HG02943 (cell line): ENCODE measurements around the gene DAZAP1.

Experiments used
- ATAC-seq: cut with Tn5 transposase; IDR thresholded peaks from one replicate; pipeline ENCODE4 v1.9.1; 2021; ENCODE audit warnings: mild to moderate bottlenecking, low read depth, moderate library complexity; ENCODE audit not compliant: unreplicated experiment

Gene DAZAP1

DNA sequence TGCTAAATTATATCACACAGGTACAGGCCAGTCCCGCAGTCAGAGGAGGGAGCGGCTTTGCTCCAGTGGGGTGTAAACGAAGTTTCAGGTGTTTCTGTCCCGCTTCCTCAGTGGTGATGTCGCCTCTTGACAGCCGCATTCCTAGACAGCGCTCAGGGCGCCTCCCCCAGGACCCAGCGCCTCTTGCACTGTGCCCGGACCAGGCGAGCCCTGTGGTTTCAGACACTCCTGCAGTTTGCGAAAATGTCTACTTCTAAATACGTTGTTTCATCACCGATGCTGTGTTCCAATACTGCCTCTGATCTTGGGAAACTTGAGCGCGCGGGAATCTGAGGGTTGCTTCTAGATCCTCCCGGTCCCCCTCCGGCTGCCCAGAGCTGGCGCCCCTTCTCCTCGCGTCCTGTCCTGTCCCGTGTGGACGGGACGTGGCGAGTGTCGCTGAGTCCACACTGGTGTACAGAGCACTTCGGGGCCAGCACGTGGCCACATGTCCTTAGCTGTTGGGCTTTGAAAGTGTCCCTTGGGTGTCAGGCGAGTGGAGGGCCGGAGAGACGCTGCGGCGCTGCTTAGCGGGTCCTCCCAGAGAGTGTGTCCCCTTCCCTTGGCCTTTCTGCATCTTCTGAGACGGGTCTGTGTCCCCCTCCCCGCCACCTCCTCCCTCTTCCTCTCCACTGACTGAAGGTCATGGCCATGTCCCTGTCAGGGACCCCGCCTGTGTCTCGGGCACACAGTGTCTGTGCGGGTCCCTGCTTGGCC is 16.2 kb downstream of the DAZAP1 start:
- ATAC-seq = no peak

DNA sequence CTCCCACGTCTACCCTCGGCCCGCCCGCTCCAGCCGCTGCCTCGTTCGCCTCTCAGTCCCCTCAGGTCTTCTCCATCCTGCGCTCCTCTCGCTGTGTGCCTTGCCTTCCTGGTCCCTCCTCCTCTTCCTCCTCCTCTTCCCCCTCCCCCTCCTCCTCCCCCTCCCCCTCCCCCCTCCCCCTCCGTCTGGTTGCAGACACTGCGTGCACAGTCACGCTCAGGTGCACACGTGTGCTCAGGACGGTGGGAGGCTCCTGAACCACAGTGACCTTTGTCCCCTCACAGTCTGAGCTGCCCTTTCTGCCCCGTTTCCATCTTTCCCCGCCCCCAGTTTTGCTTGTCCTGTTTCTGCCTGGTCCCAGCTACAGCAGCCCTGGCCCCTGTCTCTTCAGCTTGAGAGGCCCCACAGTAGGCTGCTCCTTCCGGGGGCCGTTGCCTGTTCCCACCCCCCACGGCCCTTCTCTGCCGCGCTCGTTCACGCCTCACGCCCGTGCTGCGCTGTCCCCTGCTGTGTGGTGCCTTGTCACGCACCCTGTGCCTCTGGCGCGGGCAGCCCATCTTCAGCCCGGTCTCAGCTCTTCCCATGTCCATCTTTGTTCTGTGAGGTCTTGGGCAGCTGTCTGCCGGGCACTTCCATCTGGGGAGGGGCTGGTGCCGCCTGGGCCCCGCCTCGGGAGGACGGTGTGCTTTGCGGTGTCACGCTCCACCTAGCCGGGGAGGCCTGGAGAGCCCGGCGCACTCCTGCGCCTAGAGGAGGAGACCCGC is 17.0 kb downstream of the DAZAP1 start:
- no peak for ATAC-seq

DNA sequence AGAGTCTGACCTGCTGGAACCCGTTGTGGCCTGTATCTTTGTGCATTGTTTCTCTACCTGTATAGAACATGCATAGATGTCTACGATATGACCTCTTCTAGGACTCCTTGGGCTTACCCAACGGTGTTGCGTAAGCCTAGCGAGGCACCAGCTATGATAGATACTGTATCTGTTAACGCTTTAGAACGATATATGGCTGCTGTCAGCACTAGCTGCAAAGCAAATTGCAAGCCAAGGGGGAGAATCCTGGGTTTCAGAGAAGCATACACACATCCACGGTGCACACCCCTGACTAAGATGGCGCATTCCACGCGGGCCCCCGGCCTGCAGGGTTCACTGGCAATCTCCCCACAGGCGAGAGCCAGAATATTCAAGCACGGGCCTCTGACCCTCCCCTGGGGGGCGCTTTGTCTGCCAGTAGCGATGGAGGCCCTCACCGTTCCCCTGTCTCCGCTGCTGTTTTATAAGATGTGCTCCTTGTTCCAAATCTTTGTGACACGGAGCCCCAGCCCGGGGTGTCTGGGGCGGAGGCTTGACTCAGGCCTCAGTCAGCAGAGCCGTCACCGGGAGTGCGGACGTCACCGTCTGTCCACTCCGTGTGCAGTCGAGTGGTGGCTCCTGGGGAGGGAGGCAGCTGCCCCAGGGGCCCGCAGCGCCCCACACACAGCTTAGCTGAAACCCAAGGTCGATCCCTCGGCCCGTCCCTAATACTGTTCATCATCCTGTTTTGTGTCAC is 17.9 kb downstream of the DAZAP1 start:
- ATAC-seq = no peak

DNA sequence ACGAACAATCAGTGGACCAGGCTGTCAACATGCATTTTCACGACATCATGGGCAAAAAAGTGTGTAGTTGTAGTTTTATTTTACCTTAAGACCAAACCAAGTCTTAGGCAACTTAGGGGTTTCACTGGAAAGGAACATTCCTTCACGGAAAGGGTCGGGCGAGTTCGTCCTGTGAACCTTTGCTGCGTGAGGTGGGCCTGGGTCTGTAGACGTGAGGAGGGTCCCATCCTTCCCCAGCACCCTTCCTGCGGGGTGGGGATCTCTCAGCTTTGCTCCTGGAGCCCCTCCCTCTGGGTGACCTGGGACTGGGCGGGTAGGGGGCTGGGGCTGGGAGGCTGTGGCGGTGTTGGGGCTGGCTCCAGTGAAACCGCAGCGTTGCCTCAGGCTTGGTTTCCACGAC is 18.5 kb downstream of the DAZAP1 start:
- no peak for ATAC-seq

DNA sequence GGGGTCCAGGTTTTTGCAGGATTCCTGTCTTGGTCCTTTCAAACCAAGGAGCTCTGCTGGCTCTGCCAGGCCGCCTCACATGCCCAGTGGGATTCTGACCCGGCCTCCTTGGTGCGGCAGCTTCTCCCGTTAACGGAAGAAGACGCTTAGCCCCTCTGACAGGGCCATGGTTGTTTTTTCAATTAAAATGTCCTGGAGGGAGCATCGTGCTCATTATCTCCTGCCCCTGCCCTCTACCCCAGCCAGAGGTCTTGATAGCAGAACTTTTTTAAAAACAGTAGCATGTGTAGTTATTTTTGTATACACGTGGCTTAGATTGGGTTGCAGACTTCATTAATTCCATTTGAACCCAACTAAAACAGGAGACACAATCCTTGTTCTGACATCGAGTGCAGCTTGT is 19.4 kb downstream of the DAZAP1 start:
- ATAC-seq = no peak

DNA sequence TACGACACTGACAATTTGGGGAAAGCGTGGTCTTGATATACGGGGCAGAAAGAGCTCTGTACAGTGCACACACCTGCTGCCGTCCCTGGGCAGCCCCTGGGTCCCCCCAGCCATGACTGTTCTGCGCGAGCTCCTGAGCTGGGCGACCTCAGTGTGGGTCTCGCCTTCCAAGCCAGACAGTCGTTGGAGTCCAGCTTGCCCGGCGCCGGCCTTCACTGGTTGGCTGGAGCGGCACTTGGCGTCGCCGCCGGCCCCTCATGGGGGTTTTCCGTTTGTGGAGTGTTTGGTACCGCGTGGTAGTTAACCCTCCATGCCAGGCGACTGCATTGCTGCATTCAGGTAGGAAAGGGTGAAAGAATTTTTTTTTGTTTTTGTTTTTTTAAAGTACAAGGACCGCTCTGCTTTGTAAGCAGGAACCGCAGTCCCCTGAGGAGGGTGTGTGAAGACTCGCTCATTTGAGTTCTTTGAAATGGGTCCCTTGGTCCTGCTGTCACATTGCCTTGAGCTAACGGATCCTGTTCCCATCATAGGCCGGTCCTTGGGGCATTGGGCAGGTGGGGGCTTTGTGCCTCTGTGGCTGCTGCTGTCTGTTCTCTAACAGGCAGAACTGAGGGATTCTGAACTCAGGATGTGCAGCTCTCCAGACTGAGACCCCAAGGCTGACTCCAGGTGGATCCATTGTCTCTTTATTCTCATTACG is 20.0 kb downstream of the DAZAP1 start:
- no peak for ATAC-seq

DNA sequence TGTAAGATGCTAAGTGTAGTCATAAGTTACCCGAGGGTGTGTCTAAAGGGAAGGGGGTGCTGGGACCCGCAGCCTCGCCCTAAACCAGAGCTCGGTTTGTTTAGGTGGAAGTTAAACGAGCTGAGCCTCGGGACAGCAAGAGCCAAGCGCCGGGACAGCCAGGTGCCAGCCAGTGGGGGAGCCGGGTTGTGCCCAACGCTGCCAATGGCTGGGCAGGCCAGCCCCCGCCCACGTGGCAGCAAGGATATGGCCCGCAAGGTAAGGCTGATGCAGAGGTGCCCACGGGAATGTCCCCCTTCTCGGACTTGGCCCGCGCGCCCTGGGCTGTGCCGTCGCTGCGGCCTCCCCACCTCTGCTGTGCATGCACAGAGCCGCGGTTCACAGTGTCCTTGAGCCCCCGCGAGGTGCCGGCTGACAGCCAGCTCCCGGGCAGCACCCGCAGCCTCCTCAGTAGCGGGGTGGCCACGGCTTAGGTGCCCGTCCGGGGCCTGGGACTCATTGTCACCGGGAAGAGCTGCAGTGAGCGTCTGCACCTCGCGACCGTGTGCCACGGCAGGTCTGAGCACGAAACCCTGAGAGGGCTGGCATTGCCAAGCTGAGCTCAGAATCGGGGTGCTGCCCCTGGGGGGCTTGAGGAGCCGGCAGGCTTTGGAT is 21.5 kb downstream of the DAZAP1 start:
- ATAC-seq = no peak

DNA sequence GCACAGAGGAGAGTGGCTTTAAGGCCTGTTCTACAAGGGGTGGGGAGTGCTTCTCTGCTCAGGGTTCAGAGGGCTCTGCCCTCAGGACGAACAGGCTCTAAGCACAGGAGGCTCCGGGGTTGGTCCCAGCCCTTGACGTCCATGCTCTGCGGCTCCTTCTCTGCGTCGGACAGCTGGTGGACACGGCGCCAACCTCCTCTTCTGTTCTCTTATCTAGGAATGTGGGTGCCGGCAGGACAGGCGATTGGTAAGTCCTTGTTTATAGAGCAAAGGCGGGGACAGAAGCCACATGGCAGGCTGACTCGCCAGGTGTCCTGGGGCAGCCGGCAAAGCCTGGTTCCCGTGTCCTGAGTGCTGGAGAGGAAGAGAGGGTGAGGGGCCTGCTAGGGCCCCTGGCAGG is 22.4 kb downstream of the DAZAP1 start:
- ATAC-seq = no peak

DNA sequence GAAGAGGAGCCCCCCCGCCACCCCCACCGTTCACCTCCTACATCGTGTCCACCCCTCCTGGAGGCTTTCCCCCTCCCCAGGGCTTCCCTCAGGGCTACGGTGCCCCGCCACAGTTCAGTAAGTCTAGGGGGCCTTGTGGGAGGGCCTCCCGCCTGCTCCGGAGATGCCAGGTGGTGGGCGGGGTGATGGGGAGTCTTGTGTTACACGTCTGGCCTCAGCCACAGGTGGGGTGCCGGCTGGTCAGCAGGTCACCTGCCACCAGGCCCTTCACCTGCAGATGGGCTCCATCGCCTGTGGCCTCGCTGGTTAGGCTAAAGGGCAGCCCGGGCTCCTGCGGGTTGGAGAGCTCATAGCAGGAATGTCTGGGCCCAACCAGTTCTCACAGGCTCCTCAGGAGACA is 22.9 kb downstream of the DAZAP1 start:
- ATAC-seq = no peak

DNA sequence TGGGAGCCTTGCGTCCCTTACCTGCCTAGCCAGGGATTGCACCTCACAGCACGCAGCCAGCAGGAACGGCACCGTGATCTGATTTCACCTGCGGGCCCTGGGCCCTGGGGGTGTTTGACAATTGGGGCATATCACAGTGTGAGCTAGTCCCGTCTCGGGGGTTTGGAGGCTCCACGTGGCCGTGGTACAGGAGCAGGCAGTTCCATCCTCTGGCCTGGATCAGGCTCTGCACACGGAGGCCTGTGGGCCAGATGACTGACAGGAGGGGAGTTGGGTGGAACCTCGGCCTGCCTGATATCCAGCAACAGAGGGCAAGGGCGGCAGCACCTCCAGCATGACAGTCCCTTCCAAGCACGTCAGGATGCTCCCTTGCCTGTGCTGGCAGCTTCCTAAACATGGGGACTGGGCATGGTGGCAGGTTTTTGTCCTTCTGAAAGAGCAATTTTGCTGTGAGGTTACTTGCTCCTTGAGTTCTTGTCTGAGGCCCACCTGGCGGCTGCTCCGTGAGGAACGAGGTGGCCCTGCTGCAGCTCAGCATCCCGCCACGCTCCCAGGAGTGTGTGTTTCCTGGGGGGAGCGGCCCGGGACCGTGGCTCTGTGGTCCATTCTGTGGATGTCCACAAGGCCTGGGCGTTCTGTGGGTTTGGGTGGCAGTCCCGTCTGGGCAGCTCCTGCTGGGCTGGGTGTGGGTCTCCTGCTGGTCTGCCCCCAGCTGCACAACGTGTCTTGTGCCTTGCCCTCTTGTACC is 24.5 kb downstream of the DAZAP1 start:
- ATAC-seq = no peak

DNA sequence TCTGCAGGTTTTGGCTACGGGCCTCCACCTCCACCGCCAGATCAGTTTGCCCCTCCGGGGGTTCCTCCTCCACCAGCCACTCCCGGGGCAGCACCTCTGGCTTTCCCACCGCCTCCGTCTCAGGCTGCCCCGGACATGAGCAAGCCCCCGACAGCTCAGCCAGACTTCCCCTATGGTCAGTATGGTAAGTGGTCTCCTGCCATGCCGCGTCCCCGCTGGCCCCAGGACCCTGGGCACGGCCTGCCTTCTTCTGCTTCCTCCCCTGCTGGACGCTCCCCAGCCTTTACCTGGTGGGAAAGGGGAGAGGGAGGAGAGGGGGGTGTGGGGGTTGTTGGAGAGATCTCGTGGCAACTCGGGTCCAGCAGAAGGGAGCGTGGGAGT is 25.1 kb downstream of the DAZAP1 start:
- no peak for ATAC-seq

DNA sequence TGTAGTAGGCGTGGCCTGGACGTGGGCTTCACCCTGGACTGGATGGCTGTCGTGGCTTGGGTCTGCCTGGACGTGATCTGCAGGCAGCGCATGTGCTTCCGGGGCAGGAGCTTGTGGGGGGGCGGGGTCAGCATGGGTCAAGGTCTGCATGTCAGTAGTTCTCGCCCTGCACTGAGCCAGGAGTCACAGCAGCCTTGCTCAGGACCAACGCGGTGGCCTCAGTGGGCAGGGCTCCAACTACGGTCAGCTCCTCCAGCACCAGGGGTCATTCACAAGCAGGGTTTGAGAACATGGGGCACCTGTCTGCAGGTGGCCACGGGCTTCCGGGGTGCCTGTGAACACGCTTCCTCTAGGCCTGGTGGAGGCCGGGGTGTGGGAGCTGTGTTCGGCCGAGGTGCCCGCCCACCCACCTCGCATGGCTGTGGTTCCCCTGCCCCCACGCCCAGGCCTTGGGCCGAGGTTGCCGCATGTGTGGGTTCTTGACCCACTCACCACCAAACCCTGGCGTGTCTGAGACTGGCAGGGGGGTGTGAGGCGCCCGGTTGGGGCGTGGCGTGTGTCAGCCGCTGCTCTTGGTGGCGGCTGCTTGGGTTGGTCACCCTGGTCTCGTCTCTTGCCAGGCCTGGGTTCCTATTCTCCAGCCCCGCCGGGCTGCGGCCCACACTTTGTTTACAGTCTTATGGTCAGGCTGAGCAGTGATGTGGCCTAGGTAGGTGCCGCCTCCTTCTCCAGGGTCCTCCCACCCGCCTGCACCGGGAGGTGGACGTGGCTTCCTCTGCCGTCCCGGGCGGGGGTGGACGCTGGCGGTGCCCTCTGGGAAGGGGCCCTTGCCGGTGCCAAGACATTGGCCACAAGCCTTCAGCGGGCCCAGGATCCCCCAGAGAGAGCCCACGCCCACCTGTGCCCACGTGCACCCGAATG is 26.0 kb downstream of the DAZAP1 start:
- ATAC-seq = no peak

DNA sequence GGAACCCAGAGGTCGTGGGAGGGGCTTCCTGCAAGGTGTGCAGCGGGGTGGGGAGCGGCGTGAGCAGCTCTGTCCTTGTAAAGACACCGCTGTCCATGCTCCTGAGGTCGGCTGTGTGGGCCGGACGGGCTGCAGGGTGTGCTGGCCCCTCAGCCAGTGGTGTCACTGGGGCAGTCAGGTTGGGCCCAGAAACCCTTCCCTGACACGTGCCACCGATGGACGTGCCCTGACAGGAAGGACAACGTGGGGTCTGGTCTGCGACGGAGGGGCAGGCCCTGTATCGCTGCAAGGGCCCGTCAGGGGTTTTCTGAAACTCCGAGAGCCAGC is 26.6 kb downstream of the DAZAP1 start:
- ATAC-seq = no peak

DNA sequence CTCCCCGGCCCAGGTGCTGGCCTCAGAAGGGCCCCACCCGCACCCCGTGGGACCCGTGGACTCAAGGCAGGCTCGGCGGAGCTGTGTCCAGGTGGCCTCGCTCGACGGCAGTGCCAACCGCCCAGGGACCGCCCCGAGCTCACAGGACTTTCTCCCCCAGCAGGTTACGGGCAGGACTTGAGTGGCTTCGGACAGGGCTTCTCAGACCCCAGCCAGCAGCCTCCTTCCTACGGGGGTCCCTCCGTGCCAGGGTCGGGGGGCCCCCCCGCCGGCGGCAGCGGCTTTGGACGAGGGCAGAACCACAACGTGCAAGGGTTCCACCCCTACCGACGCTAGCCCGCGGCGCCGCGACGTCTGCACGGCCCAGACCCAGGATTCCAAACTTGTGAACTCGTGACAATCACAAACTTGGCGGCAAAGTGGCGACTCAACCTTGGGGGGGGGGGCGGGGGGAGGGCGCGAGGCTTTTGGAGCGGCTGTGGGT is 27.2 kb downstream of the DAZAP1 start:
- no peak for ATAC-seq

DNA sequence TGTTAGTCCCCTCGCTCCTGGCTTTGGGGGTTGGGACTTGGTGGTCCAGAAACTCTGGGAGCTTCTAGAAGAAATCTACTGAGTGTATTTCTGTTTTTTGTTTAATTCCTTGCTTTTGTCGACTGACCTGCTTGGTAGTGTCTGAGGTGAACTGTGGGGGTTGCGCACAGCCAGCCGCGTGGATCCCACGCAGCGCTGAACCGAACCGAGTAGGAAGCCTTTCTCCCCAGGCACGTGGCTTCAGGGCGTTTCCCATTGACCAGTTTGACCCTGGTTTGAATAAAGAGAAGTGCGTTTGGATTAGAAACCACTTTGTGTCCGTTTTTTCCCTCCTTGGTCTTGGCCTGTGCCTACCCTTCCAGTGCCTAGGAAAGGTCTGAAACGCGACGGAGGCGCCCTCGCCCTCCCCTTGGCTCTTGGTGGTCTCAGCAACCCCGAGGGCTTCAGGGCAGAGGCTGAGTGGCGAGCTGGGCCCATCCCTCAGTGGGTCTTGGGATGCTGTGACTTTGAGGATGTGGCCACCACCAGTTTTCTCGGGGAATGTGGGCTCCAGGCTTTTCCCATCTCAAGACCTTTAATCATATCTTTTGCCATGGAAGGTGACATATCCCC is 28.1 kb downstream of the DAZAP1 start:
- ATAC-seq = no peak

DNA sequence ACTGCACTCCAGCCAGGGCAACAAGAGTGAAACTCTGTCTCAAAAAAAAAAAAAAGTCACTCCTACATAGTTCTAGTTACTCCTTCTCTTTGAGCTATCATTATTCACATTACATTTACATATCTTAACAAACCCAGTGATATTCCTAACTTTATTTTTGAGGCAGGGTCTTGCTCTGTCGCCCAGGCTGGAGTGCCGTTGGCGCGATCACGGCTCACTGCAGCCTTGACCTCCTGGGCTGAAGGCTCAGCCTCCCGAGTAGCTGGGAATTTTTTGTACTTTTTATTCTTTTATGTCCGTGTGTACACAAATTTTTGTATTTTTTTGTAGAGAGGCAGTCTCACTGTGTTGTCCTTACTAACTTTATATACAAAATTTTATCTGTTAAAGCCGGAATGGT is 30.2 kb downstream of the DAZAP1 start:
- ATAC-seq = no peak

DNA sequence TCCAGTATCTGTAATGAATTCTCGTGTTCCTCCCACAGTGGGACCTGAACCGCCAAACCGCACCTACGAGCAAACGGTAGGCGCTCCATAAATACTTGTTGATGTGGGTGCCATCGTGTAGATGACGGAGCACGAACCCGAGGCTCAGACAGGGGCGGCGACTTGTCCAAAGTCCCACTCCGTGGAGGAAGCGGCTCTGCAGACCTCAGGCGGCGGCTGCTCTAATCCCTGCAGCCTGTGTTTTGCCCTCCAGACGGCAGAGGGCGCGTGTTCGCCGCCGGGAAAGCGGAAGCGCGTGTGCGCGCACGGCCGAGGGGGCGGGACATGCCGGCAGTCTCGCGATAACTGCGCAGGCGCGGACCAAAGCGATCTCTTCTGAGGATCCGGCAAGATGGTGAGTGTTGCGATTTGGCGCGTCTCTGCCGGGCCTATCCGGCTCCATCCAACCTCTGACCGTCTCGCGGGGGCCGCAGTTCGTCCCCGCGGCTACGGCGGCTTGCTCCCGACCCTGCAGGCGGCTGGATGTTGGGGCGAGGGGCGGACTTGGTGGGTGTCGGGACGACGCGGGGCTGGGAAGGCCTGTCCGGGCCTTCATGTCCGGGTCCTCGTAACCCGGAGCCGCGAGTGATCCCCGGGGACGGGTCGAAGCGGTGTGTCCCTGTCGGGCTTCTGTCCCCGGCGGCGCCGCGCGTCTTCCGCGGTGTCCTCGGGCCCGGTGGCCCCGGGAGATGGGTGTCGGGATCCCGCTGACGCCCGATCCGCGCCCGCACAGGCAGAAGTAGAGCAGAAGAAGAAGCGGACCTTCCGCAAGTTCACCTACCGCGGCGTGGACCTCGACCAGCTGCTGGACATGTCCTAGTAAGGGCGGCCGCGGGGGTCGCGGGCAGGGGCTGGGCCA is 30.9 kb downstream of the DAZAP1 start, which contains the start of gene RPS15:
TSS of gene RPS15 (plus strand) at position 362 of the 898 bp plus-strand sequence. CDS start at position 392, 30 bp downstream.
- peak; percentile 83 for ATAC-seq
